ENCODE data around the gene PLD2.
A peak's percentile ranks its signal among the peaks of the same experiment; 100 is the strongest.

GRCh38 chr17:4833178-4833940 is 26.4 kb downstream of the PLD2 start, which contains the start of gene MINK1:
- TF ChIP-seq CTCF (IDR thresholded peaks at IDR 0.05): no peak
- TF ChIP-seq POLR2A (IDR thresholded peaks at IDR 0.05): peak; percentile 45
